ENCODE measurements around the gene PRMT7.

GRCh38 chr16:68403704-68404103 lies 92.9 kb downstream of the PRMT7 start:
- TF ChIP-seq POLR2A (IDR thresholded peaks at IDR 0.05) = no peak
- no peak for TF ChIP-seq EP300 (IDR thresholded peaks at IDR 0.05)
- TF ChIP-seq CTCF (IDR thresholded peaks at IDR 0.05) = no peak
- no peak for TF ChIP-seq POLR2AphosphoS5 (IDR thresholded peaks at IDR 0.05)

Measured in upper lobe of left lung (tissue), 4 donors.